GM18867 (cell line): ENCODE results near the gene FKBP2.

ENCODE experiments used
- ATAC-seq: cut with Tn5 transposase; IDR thresholded peaks from one replicate; pipeline ENCODE4 v1.9.1; 2021; ENCODE audit warnings: mild to moderate bottlenecking, moderate library complexity; ENCODE audit not compliant: unreplicated experiment

The FKBP2 gene

GRCh38 chr11:64247729-64248531 lies 7.0 kb downstream of the FKBP2 start:
- ATAC-seq: no peak

- ATAC-seq: no peak
Observed at GRCh38 chr11:64248578-64248977, 7.7 kb downstream of the FKBP2 start.

GRCh38 chr11:64249038-64249437 lies 8.1 kb downstream of the FKBP2 start:
- no peak for ATAC-seq

GRCh38 chr11:64249563-64250414 lies 8.9 kb downstream of the FKBP2 start:
- no peak for ATAC-seq

GRCh38 chr11:64250415-64251015 lies 9.6 kb downstream of the FKBP2 start:
- no peak for ATAC-seq

- ATAC-seq: peak; percentile 46
Observed at GRCh38 chr11:64251016-64251752, 10.3 kb downstream of the FKBP2 start, which contains the start of gene PLCB3. Gene PLCB3, plus strand, starts transcription at chr11:64251530. Its CDS starts 120 bp downstream, at chr11:64251650.

- no peak for ATAC-seq
Observed at GRCh38 chr11:64251753-64252002, 10.8 kb downstream of the FKBP2 start.

GRCh38 chr11:64252003-64252872 lies 11.3 kb downstream of the FKBP2 start:
- ATAC-seq: no peak

- ATAC-seq: no peak
Observed at GRCh38 chr11:64253043-64253442, 12.1 kb downstream of the FKBP2 start.

GRCh38 chr11:64253481-64253880 lies 12.6 kb downstream of the FKBP2 start:
- no peak for ATAC-seq

GRCh38 chr11:64254326-64254725 lies 13.4 kb downstream of the FKBP2 start:
- no peak for ATAC-seq

GRCh38 chr11:64255135-64256128 lies 14.5 kb downstream of the FKBP2 start:
- no peak for ATAC-seq

- no peak for ATAC-seq
Observed at GRCh38 chr11:64256300-64256699, 15.4 kb downstream of the FKBP2 start.

- ATAC-seq: no peak
Observed at GRCh38 chr11:64258356-64258755, 17.5 kb downstream of the FKBP2 start.

GRCh38 chr11:64258946-64259532 lies 18.1 kb downstream of the FKBP2 start:
- no peak for ATAC-seq

- ATAC-seq: no peak
Observed at GRCh38 chr11:64259533-64260067, 18.7 kb downstream of the FKBP2 start.

- ATAC-seq: no peak
Observed at GRCh38 chr11:64260147-64260708, 19.3 kb downstream of the FKBP2 start.

- no peak for ATAC-seq
Observed at GRCh38 chr11:64261556-64262080, 20.7 kb downstream of the FKBP2 start.
